Central memory CD8-positive, alpha-beta T cell (primary cell): ENCODE data around the gene ASGR1.
A peak's percentile ranks its signal among the peaks of the same experiment; 100 is the strongest.
"Not testable (repeated sequence)": the region's sequence is repeated elsewhere in the genome, so short reads cannot be mapped to it uniquely, and the experiment has no call there.

Experiments
- ATAC-seq: fragments of 150-1000 bp; cut with Tn5 transposase; replicated peaks from 2 replicates; pipeline ENCODE4 v1.10.0; 2022; ENCODE audit warnings: mild to moderate bottlenecking, moderate FRiP score, moderate number of reproducible peaks; ENCODE audit not compliant: poor library complexity, severe bottlenecking; ENCODE audit errors: extremely low read depth
- DNase-seq, 2 donors: peaks; one replicate each; pipeline ENCODE4 v3.0.0; 2021; ENCODE audit warnings: low spot score in 2 of 2
- H3K27ac Mint-ChIP-seq: one replicate; pipeline ENCODE4 v1.8.0; 2022; ENCODE audit warnings: low read depth, mild to moderate bottlenecking, moderate library complexity, mixed read lengths
- H3K27me3 Mint-ChIP-seq: one replicate; pipeline ENCODE4 v1.8.0; 2022; ENCODE audit warnings: mixed read lengths
- H3K36me3 Mint-ChIP-seq: one replicate; pipeline ENCODE4 v1.8.0; 2022; ENCODE audit warnings: mild to moderate bottlenecking, moderate library complexity, mixed read lengths; ENCODE audit not compliant: insufficient read depth
- H3K4me1 Mint-ChIP-seq: one replicate; pipeline ENCODE4 v1.8.0; 2022; ENCODE audit warnings: mixed read lengths
- H3K4me3 Mint-ChIP-seq: one replicate; pipeline ENCODE4 v1.8.0; 2022; ENCODE audit warnings: mild to moderate bottlenecking, moderate library complexity, mixed read lengths
- H3K9me3 Mint-ChIP-seq: one replicate; pipeline ENCODE4 v1.8.0; 2022; ENCODE audit warnings: mixed read lengths

ASGR1 gene

GRCh38 chr17:7192271-7192937 is 13.2 kb upstream of the ASGR1 start:
- peaks cover 5% of the 10 kb centered on the region for H3K36me3 Mint-ChIP-seq
- no peak overlapping the region for H3K4me3 Mint-ChIP-seq
- H3K27me3 Mint-ChIP-seq, result no peaks in the 10 kb centered on the region
- ATAC-seq, result no peak
- peak overlapping the region; percentile 46 for H3K27ac Mint-ChIP-seq
- DNase-seq, result no peak
- H3K9me3 Mint-ChIP-seq, result no peaks in the 10 kb centered on the region
- no peaks in the 10 kb centered on the region for H3K4me1 Mint-ChIP-seq

- Mint-ChIP-seq H3K4me1 (peaks cover under 1% of the 10 kb centered on the region), H3K27me3 (no peaks in the 10 kb centered on the region), H3K36me3 (peaks cover 5% of the 10 kb centered on the region), H3K9me3 (no peaks in the 10 kb centered on the region), H3K4me3 (no peak overlapping the region), H3K27ac (peak overlapping the region; percentile 46)
- no peak for ATAC-seq
- no peak for DNase-seq
These were observed 12.6 kb upstream of the ASGR1 start for GRCh38 chr17:7191571-7192270.

DNA sequence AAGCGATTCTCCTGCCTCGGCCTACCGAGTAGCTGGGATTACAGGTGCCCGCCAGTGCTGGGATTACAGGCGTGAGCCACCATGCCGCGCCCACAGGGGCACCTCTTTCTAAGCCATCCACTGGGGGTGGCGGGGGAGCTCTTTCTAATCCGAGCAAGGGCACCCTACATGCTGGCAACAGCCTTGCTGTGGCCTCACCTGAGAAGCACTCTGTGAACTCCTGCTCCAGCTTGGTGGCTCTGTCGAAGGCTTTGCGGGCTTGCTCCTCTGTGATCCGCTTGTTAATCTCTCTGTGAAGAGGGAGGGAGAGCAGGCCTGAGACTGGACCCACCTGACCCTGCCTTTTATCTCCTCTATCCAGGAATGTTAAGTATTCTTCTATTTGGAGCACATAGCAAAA is 11.9 kb upstream of the ASGR1 start:
- peaks cover 7% of the 10 kb centered on the region for H3K4me1 Mint-ChIP-seq
- H3K9me3 Mint-ChIP-seq, result no peaks in the 10 kb centered on the region
- no peaks in the 10 kb centered on the region for H3K27me3 Mint-ChIP-seq
- no peak overlapping the region for H3K4me3 Mint-ChIP-seq
- no peak overlapping the region for H3K27ac Mint-ChIP-seq
- H3K36me3 Mint-ChIP-seq, result peaks cover 5% of the 10 kb centered on the region
- DNase-seq, result no peak
- ATAC-seq, result no peak

GRCh38 chr17:7190276-7190917 is 11.2 kb upstream of the ASGR1 start:
- ATAC-seq, result no peak
- Mint-ChIP-seq H3K27me3 (no peaks in the 10 kb centered on the region), H3K4me1 (peaks cover 7% of the 10 kb centered on the region), H3K36me3 (peaks cover 5% of the 10 kb centered on the region), H3K9me3 (no peaks in the 10 kb centered on the region), H3K27ac (no peak overlapping the region), H3K4me3 (no peak overlapping the region)
- DNase-seq, result no peak

- Mint-ChIP-seq H3K36me3 (no peaks in the 10 kb centered on the region), H3K27me3 (no peaks in the 10 kb centered on the region), H3K4me1 (peaks cover 7% of the 10 kb centered on the region), H3K27ac (no peak overlapping the region), H3K9me3 (no peaks in the 10 kb centered on the region), H3K4me3 (no peak overlapping the region)
- DNase-seq (no peak), ATAC-seq (no peak)
These were observed 7.1 kb upstream of the ASGR1 start for GRCh38 chr17:7186241-7186640.

- Mint-ChIP-seq H3K27me3 (no peaks in the 10 kb centered on the region), H3K36me3 (no peaks in the 10 kb centered on the region), H3K9me3 (no peaks in the 10 kb centered on the region), H3K4me3 (no peak overlapping the region), H3K27ac (no peak overlapping the region), H3K4me1 (peaks cover 7% of the 10 kb centered on the region)
- ATAC-seq (no peak), DNase-seq (no peak)
These were observed 5.5 kb upstream of the ASGR1 start for GRCh38 chr17:7184647-7185046.

GRCh38 chr17:7184091-7184488 is 4.9 kb upstream of the ASGR1 start:
- Mint-ChIP-seq H3K9me3 (no peaks in the 10 kb centered on the region), H3K4me1 (peaks cover 7% of the 10 kb centered on the region), H3K27me3 (no peaks in the 10 kb centered on the region), H3K27ac (no peak overlapping the region), H3K36me3 (no peaks in the 10 kb centered on the region), H3K4me3 (no peak overlapping the region)
- DNase-seq (no peak), ATAC-seq (no peak)

- no peak overlapping the region for H3K4me3 Mint-ChIP-seq
- H3K9me3 Mint-ChIP-seq, result no peaks in the 10 kb centered on the region
- H3K36me3 Mint-ChIP-seq, result no peaks in the 10 kb centered on the region
- ATAC-seq (no peak), DNase-seq (no peak)
- H3K4me1 Mint-ChIP-seq, result peaks cover 7% of the 10 kb centered on the region
- H3K27me3 Mint-ChIP-seq, result no peaks in the 10 kb centered on the region
- H3K27ac Mint-ChIP-seq, result no peak overlapping the region
These were observed 4.4 kb upstream of the ASGR1 start for GRCh38 chr17:7183433-7184090.

DNA sequence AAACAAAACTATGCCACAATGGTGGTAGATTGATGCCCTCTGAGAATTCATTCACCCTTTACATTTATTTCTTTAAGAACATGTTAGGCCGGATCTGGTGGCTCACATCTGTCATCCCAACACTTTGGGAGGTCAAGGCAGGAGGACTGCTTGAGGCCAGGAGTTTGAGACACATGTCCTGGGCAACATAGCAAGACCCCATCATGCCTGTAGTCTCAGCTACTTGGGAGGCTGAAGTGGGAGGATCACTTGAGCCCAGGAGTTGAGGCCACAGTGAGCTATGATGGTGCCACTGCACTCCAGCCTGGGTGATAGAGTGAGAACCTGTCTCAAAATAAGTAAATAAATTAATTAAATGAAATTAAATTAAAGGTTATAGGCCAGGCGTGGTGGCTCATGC is 2.9 kb upstream of the ASGR1 start:
- not testable (repeated sequence) for H3K4me1 Mint-ChIP-seq, DNase-seq, ATAC-seq, H3K9me3 Mint-ChIP-seq, H3K4me3 Mint-ChIP-seq, H3K27ac Mint-ChIP-seq, H3K36me3 Mint-ChIP-seq, H3K27me3 Mint-ChIP-seq

DNA sequence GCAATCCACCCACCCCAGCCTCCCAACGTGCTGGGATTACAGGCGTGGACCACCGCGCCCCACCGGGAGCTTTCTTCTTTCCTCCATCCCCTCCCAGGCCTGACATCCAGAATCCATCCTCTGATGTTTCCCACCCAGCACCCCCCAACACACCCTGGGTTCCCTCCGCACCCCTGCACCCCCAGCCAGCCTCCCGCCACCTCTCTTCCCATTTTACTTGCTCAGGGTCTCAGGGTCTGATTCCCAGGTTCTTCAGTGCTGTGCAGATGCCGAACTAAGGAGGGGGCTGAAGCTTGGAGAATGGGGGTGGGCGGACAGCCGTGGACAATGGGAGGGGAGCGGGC is 225 bp downstream of the ASGR1 start:
- ATAC-seq, result no peak
- no peak overlapping the region for H3K4me3 Mint-ChIP-seq
- no peaks in the 10 kb centered on the region for H3K4me1 Mint-ChIP-seq
- no peak overlapping the region for H3K27ac Mint-ChIP-seq
- H3K9me3 Mint-ChIP-seq, result no peaks in the 10 kb centered on the region
- peaks cover 2% of the 10 kb centered on the region for H3K36me3 Mint-ChIP-seq
- no peaks in the 10 kb centered on the region for H3K27me3 Mint-ChIP-seq
- no peak for DNase-seq

DNA sequence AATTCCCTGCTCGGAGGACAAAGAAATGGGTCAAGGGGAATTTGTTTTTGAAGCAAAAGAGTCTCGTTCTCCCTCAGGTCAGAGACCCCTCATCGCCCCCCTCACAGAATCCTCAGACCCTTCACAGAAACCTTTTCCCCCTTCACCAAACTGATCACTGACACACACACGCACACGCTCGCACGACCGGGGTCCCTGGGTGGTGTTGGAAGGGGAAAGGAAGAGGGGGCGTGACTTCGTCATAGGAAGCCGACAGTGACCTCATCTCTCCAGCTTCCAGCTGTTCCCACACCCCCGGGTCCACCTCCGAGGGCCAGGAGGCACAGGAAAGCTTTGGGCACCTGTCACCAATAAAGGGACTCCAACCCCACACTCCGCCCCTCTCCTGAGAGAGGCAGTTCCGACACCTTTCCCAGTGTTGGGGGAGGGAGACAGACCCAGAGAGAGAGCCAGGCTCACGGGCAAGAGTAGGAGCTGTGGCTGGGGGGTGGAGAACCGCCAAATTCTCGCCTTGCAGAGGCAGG is 1.2 kb downstream of the ASGR1 start:
- H3K27ac Mint-ChIP-seq, result no peak overlapping the region
- H3K4me1 Mint-ChIP-seq, result no peaks in the 10 kb centered on the region
- no peak for DNase-seq

DNA sequence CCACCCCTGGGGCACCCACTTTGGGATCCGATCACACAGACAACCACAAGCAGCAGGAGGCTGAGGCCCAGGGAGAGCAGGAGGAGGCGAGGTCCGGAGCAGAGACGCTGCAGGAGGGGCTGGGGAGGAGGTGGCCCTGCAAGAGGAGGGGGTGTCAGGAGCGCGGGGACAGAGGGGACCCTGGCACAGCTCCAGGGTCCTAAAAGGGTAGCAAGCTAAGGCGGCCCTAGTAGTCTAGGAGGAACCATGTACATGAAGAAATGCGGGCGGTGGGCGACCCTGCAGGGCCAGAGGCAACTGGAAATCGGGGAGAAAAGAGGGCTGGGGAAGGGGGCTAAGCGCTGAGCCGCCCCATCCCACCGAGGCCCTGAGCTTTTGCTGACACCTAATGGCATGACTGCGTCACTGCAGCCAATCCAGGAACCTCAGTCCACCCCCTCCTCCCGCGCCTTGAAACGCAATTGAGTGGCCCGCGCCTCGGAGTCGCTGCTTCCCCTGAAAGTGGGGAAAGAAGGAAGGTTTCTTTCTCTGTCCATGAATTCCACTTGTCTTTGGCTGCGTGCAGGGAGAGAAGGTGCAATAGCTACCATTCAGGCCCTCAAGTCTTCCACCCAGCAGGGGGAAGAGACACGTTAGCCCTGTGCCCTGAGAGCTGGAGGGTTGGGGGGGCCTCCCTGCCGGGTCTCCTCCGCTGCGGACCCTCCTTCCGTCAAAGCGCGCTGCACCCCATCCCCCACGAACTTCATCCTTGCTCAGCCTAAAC is 1.8 kb downstream of the ASGR1 start:
- DNase-seq (peak; percentile 38 to 49), ATAC-seq (peak; percentile 73)
- H3K27ac Mint-ChIP-seq, result no peak overlapping the region

More for the DNA sequence above, 1.2 kb downstream of the ASGR1 start:
- Mint-ChIP-seq H3K9me3 (no peaks in the 10 kb centered on the region), H3K36me3 (peaks cover 2% of the 10 kb centered on the region), H3K27me3 (no peaks in the 10 kb centered on the region), H3K4me3 (peak overlapping the region; percentile 27)
- ATAC-seq, result no peak

More for the DNA sequence above, 1.8 kb downstream of the ASGR1 start:
- Mint-ChIP-seq H3K4me3 (peak overlapping the region; percentile 27), H3K27me3 (no peaks in the 10 kb centered on the region), H3K9me3 (no peaks in the 10 kb centered on the region), H3K4me1 (no peaks in the 10 kb centered on the region), H3K36me3 (peaks cover 2% of the 10 kb centered on the region)
